Kidney capillary endothelial cell (primary cell): Measurements from ENCODE around the gene NOC3L.

Experiments
- DNase-seq: peaks from one replicate; pipeline ENCODE4 v3.0.0-alpha.2; 2018; ENCODE audit warnings: low spot score

NOC3L gene

DNA sequence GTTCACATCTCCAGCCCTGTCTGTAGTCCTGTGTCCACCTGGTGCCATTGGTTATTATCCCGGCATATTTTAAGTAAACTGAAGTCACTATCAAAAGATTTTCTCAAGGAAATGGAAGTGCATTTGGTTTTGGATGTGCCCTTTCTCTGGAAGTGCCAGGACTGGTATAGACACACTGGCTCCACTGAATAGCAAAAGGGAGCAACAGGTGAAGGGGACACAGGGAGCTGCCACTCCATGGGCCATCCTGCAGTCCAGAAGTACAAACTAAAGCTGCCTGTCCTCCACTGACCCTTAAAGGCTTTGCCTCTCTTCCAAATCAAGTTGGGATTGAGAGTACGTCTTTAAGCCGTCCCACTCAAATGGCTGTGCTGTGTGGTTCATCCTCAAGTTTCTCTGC is 62.7 kb downstream of the NOC3L start:
- no peak for DNase-seq

DNA sequence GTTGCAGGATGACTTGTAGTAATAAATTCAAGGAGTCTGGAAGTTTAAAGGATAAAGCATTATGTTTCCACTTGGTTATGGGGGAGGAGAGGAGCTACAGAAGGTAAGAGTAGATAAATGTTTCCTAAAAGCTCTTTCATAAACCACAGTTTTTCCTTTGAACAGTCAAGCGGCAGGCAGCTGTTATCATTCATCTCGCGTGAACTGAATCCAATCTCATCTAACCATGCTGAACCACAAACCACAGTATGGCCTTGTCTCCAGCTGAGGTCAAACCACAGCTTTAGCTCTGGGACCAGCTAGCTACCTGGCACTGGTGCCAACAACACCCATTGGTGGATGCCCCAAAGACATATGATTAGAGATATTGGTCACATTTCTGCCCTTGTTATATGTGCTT is 63.3 kb downstream of the NOC3L start:
- DNase-seq, result no peak

DNA sequence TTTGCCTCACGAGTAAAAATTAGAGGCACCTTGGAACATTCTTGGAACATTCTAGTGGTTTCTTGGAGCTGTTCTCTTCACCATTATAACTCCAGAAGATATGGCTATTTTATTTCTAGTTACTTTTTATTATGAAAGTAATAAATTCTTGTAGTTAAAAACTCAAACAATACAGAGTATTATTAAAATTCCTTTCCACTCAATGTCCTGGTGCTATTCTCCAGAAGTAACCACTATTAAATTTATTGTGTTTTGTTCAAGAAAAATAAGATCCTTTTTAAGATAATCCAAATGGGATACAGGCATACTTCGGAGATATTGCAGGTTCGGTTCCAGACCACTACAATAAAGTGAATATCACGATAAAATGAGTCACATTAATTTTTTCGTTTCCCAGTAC is 68.6 kb downstream of the NOC3L start:
- DNase-seq, result no peak

DNA sequence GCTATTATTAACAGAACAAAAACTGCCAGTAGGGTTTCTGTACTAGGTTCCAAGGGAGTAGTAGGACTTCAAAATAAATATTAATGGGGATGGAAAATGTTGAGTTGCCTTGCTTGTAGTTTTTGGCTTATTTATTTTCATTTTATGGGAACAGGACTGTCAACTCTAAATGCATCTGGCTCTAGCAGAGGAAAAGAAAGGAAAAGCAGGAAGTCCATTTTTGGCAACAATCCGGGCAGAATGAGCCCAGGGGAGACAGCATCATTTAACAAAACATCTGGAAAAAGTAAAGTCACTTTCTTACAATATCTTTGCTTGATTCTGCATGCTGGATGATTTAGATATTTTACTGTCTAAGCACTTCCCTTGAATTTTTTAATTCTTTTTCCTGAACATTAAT is 69.4 kb downstream of the NOC3L start:
- DNase-seq, result no peak

DNA sequence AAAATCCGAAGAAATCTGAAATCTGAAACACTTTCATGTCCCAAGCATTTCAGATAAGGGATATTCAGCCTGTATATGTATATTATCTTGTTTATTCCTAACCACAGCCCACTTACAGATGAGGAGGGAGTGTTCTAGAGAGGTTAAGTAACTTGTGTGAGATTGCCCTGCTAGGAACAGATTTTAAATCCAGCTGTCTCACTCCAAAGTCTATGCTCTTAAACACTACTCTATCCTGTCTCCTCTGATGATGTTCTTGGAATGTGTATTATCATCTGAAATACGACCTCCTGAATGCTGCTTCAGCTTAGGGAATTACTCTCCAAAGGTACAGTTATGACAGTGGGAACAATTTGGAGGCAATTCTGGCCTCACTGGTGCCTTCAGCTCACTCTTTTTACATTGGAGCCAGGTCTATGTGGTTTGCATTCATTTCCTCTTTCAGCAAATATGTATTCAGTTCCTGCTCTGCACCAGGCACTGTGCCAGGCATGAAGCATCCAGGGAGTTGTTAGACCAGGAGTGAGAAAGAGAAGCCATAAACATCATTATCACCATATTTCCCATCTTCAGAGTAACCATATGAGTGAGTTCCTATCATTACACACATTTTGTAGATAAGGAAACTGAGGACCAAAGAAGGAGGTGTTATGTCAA is 70.2 kb downstream of the NOC3L start:
- DNase-seq, result no peak

DNA sequence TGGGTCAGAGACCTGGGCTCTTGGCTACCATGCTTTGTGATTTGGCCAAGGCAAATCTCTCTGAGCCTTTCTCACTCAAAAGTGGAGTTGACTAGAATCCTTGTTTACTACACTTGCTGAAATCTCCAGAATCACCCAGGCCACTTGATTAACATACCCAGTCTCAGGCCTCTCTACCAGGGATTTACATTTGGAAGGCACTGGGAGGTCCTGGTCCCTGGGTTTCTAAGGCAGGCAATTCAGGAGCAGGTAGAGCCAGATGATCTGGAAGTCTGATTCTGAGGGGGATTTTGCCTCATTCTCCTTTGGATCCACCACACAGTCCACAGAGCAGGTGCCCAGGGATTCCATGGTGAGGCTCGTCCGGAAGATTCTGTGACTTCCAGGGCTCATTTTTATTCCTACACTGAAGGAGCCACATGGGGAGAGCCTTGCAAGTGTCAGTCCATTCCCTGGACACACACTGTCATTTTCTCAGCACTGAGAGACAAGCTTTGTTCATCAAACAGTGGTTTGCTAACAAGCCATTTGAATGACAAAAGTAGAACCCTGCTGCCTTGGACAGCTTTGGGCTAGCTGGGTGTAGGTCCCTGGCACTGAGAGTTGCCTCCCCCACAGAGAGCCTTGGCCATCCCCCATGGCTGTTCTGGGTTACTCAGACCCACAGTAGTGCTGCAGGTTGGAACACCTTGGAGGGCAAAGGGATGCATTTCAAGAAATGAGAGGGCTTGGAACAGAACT is 74.2 kb downstream of the NOC3L start:
- DNase-seq, result no peak

DNA sequence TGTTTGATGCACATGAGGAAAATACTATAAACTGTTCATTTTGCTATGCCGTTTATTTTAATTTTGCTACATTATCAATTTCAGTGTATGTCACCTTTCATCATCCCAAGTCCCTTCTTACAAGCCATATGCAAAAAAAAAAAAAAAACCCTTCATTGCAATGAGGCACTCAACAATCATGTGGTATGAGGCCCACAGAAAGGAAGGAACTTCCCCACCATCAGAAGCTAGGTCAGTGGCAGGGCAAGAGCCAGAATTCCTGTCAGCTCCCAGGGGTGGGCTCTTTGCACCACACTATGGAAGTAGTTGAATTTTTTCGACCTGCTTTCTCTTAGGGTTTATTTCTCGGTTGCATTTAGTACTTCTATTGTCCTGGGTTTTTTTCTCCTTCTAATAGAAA is 75.4 kb downstream of the NOC3L start:
- no peak for DNase-seq

DNA sequence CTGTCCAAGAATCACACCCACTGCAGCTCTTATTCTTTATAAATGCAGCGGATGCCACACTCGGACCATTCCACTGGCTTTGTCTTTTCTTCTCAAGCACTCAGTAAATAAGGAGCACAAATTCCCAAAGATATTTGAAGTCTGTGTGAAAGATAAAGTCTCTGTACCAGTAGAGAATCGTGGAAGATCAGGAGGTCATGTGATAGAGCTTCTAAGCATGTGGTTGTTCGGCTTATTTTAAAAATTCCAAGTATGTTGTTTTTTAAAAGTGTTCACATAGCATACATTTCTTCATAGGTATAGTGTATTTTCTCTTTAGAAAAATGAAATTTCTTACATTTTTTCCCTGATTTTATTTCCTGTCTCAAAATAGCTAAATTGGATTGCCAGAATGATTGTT is 75.8 kb downstream of the NOC3L start:
- no peak for DNase-seq

DNA sequence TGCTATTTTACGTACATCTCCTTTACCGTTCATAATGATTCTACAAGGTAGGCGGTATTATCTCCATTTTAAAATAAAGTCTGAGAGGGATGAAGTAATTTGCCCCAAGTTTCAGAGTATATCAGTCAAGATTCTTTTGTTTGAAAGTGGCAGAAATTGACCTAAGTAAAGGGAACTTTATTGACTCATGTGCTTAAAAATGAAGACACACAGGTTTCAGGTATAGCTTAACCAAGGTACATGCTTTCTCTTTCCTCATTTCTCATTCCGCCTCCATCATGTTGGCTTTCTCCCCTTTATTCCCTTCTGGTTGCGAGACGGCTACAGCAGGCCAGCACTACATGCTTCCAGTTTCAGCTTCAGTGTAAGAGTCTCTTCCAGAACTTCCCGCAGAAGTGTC is 77.5 kb downstream of the NOC3L start:
- no peak for DNase-seq
